ENCODE data around the gene VTN. TPM values are rescaled to one million over a fixed set of nuclear protein-coding genes. Genes with fewer than 3 reads are reported as not detected.
A peak's percentile ranks its signal among the peaks of the same experiment; 100 is the strongest.

The VTN gene
- total RNA-seq, 6 donors from 2014 or later, result 0.67 to 6.4 (median 2.3) TPM; not detected in 1

GRCh38 chr17:28392491-28392890, 22.4 kb upstream of the VTN start:
- ATAC-seq (ENCODE audit: low FRiP score in 2 of 2) (peak in 1 of 2 donors; percentile 82), DNase-seq (no peak)
- Histone ChIP-seq H3K4me1 (peaks cover 0 to 2% (median 0%) of the 10 kb centered on the region in 4 donors), H3K27ac (no peak overlapping the region), H3K27me3 (no peaks in the 10 kb centered on the region), H3K36me3 (peaks cover 7 to 81% (median 38%) of the 10 kb centered on the region in 4 donors), H3K9me3 (no peaks in the 10 kb centered on the region), H3K4me3 (no peak overlapping the region)
- TF ChIP-seq POLR2A (IDR thresholded peaks at IDR 0.05), result no peak
- no peak for TF ChIP-seq CTCF (IDR thresholded peaks at IDR 0.05)
- TF ChIP-seq EP300 (IDR thresholded peaks at IDR 0.05), result no peak
- TF ChIP-seq POLR2AphosphoS5 (IDR thresholded peaks at IDR 0.05), result no peak
- WGBS, 2 donors, result 81 to 85% methylated on average over 10 of the region's 10 CpGs

- Histone ChIP-seq H3K27ac (no peak overlapping the region), H3K36me3 (peaks cover 7 to 76% (median 35%) of the 10 kb centered on the region in 4 donors), H3K27me3 (no peaks in the 10 kb centered on the region), H3K4me3 (no peak overlapping the region), H3K9me3 (no peaks in the 10 kb centered on the region), H3K4me1 (peaks cover 0 to 3% (median 0%) of the 10 kb centered on the region in 4 donors)
- TF ChIP-seq POLR2AphosphoS5 (IDR thresholded peaks at IDR 0.05) (no peak), CTCF (IDR thresholded peaks at IDR 0.05) (no peak), EP300 (IDR thresholded peaks at IDR 0.05) (no peak), POLR2A (IDR thresholded peaks at IDR 0.05) (no peak)
- DNase-seq (no peak), ATAC-seq (ENCODE audit: low FRiP score in 2 of 2) (no peak)
- 50% methylated on average over 2 of the region's 2 CpGs for WGBS, 2 donors
Measured at GRCh38 chr17:28391401-28391800, 21.3 kb upstream of the VTN start.

- no peak overlapping the region for H3K4me3 ChIP-seq
- H3K27ac ChIP-seq, result no peak overlapping the region
- no peaks in the 10 kb centered on the region for H3K27me3 ChIP-seq
- H3K36me3 ChIP-seq, result peaks cover 7 to 72% (median 33%) of the 10 kb centered on the region in 4 donors
- DNase-seq, result no peak
- 100% methylated on average over 1 of the region's 1 CpG for WGBS, 2 donors
- no peaks in the 10 kb centered on the region for H3K9me3 ChIP-seq
- H3K4me1 ChIP-seq, result peaks cover 0 to 4% (median 0%) of the 10 kb centered on the region in 4 donors
- ATAC-seq (ENCODE audit: low FRiP score in 2 of 2), result no peak
- TF ChIP-seq POLR2A (IDR thresholded peaks at IDR 0.05) (no peak), POLR2AphosphoS5 (IDR thresholded peaks at IDR 0.05) (no peak), CTCF (IDR thresholded peaks at IDR 0.05) (no peak), EP300 (IDR thresholded peaks at IDR 0.05) (no peak)
Measured at GRCh38 chr17:28390984-28391383, 20.9 kb upstream of the VTN start.

- no peaks in the 10 kb centered on the region for H3K9me3 ChIP-seq
- H3K4me1 ChIP-seq, result peaks cover 0 to 8% (median 2%) of the 10 kb centered on the region in 4 donors
- 96 to 98% methylated on average over 2 of the region's 2 CpGs for WGBS, 2 donors
- DNase-seq (no peak), ATAC-seq (ENCODE audit: low FRiP score in 2 of 2) (no peak)
- no peaks in the 10 kb centered on the region for H3K27me3 ChIP-seq
- no peak overlapping the region for H3K4me3 ChIP-seq
- H3K27ac ChIP-seq, result no peak overlapping the region
- H3K36me3 ChIP-seq, result peaks cover 7 to 67% (median 31%) of the 10 kb centered on the region in 4 donors
- TF ChIP-seq POLR2AphosphoS5 (IDR thresholded peaks at IDR 0.05), result no peak
- TF ChIP-seq CTCF (IDR thresholded peaks at IDR 0.05), result no peak
- TF ChIP-seq EP300 (IDR thresholded peaks at IDR 0.05), result no peak
- no peak for TF ChIP-seq POLR2A (IDR thresholded peaks at IDR 0.05)
Measured at GRCh38 chr17:28390563-28390962, 20.5 kb upstream of the VTN start.

GRCh38 chr17:28390141-28390540, 20.0 kb upstream of the VTN start:
- peaks cover 2 to 12% (median 6%) of the 10 kb centered on the region in 4 donors for H3K4me1 ChIP-seq
- H3K27ac ChIP-seq, result no peak overlapping the region
- no peaks in the 10 kb centered on the region for H3K27me3 ChIP-seq
- H3K36me3 ChIP-seq, result peaks cover 7 to 63% (median 29%) of the 10 kb centered on the region in 4 donors
- no peak for ATAC-seq (ENCODE audit: low FRiP score in 2 of 2)
- TF ChIP-seq POLR2AphosphoS5 (IDR thresholded peaks at IDR 0.05), result no peak
- no peak for TF ChIP-seq POLR2A (IDR thresholded peaks at IDR 0.05)
- no peak for TF ChIP-seq CTCF (IDR thresholded peaks at IDR 0.05)
- no peak overlapping the region for H3K4me3 ChIP-seq
- no peak for DNase-seq
- H3K9me3 ChIP-seq, result no peaks in the 10 kb centered on the region
- 77 to 95% methylated on average over 1 of the region's 1 CpG for WGBS, 2 donors

All from upper lobe of left lung (tissue), 6 donors.